ENCODE data around the gene CRABP1.

CRABP1 gene

DNA sequence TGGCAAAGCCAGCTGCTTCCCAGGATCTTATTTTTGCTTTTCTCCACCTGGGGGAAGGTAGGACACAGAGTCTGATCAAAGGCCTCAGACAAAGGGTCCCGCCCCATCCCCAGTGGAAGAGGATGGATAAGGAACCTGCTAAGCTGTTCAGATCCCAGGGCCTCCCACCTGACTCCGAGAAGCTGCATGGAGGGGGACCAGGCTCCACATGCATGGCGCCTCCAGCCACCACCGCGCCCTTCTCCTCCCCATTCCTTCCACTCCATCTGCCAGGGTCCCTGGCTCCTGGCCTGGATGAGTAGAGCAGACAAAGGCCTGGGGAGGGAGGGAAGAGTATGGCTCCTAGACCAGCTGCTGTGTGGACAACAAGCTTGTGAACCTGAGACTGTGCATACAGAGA lies 20.0 kb upstream of the CRABP1 start:
- no peak for TF ChIP-seq CTCF (IDR thresholded peaks at IDR 0.05)

DNA sequence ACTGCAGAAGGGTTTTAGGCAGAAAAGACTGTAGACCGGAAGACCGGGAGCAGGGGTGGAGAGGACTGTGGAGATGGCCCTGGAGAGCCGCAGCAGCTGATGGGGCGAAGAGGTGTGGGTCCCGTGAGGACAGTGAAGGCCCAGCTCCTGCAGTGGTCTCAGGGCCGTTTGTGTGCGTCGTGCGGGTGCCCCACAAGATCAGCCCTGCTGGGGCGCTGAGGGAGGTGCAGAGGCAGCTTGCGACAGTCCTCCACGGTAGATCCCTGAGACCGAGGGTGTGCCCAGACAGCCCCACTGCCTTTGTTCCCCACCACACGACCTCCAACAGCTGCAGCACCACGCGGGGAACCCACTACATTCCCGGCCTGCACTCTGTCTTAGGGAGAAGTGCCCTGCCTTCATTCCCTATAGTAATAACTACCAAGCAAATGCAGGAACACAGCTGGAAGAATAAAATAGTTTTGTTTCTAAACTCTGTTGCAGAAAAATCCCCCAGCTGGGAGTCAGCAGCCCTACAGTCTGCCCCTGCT lies 19.0 kb upstream of the CRABP1 start:
- no peak for TF ChIP-seq CTCF (IDR thresholded peaks at IDR 0.05)

DNA sequence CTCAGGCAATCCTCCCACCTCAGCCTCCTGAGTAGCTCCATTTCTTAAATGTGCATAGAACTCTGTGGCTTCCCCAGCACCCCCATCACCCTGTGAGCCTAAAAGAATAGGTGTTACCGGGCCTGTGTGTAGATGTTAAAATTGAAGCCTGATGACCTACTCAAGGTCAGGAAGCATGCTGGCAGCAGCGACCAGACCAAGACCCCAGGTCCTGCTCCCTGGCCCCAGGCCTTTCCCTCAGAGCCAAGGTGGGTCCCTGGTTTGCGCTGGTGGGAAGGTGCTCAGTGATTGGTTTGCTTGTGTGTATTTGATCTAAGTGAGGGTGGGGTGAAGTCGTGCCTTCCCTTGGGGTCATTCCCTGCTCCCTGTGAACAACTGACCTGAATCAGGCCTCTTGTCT lies 18.4 kb upstream of the CRABP1 start:
- TF ChIP-seq CTCF (IDR thresholded peaks at IDR 0.05): no peak

DNA sequence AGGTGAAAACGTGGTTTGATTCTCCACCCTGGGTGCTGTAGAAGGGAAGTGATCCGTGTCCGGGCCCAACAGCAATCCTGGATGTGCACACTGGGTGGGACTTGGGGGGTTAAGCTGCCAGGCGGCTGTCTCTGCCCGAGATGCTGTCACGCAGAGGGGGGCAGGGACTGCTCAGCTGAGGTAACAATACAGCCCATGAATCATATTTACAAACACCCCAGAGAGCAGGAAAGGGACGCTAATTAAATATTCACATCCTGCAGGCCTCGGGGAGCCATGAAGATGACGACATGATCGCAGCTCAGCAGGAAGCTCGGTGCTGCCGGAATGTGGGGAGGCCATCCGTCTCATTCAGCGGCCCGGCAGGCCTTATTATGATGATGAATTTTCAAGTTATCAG lies 17.9 kb upstream of the CRABP1 start:
- no peak for TF ChIP-seq CTCF (IDR thresholded peaks at IDR 0.05)

DNA sequence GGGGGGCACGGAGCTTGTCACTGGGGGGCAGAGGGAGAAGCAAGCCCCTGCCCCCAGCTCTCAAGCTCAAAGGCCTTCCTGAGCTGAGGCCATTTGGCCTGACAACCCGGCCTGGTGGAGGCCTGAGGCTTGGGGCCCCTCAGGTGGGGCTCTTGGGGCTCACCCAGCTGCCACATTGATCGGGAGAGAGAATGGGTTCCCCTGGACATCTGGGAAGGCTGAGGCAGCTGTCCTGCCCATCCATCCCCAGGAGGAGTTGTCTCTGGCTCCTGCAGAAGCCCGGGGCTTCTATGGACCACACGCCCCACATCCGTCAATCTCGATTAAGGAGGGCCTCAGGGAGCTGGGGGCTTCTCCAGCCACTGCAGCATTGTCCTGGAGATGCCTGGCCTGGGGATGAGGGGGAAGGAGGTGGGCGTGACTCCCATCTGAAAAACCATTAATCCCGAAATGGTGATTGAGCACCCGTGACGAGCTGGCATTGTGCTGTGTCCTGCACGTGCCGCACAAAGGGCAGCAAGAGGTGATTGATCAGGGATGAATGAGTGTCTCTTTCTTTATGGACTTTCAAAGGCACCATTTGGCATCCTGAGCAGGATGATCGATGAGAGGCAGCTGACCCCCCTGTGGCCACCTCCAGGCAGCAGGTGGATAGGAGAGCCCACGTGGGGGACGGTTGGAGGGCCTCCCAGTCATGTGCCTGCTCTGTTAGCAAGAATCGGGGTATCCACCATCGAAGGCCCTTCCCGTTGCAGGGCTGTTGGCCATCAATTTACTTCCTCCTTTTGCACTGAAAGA lies 17.2 kb upstream of the CRABP1 start:
- TF ChIP-seq CTCF (IDR thresholded peaks at IDR 0.05): no peak

GRCh38 chr15:78323693-78324092 lies 16.5 kb upstream of the CRABP1 start:
- no peak for TF ChIP-seq CTCF (IDR thresholded peaks at IDR 0.05)

GRCh38 chr15:78324144-78324543 lies 16.0 kb upstream of the CRABP1 start:
- TF ChIP-seq CTCF (IDR thresholded peaks at IDR 0.05): no peak
